Hepatocyte (in vitro differentiated cells): Measurements from ENCODE around the gene WNT5B. TPM values are rescaled to one million over a fixed set of nuclear protein-coding genes. Genes with fewer than 3 reads are reported as not detected.

Source experiments
- DNase-seq: peaks from one replicate; pipeline ENCODE4 v3.0.0-alpha.2; 2016; ENCODE audit warnings: low spot score
- H2AFZ ChIP-seq: fragments of 200-600 bp; sonication (generic); 2 replicates; pipeline ENCODE4 v1.6.0; 2016; ENCODE audit warnings: antibody characterized with exemption, mild to moderate bottlenecking
- H3K27ac ChIP-seq: fragments of 200-600 bp; sonication (generic); 2 replicates; pipeline ENCODE4 v1.5.1; 2016; ENCODE audit warnings: mild to moderate bottlenecking
- H3K27me3 ChIP-seq: fragments of 200-600 bp; sonication (generic); 2 replicates; pipeline ENCODE4 v1.6.1; 2016
- H3K36me3 ChIP-seq: fragments of 200-600 bp; sonication (generic); replicated peaks from 2 replicates; pipeline ENCODE4 v1.5.1; 2016; ENCODE audit warnings: low read depth; ENCODE audit not compliant: insufficient read depth
- H3K4me1 ChIP-seq: fragments of 200-600 bp; sonication (generic); 2 replicates; pipeline ENCODE4 v1.5.1; 2016; ENCODE audit warnings: mild to moderate bottlenecking, moderate library complexity; ENCODE audit not compliant: insufficient read depth
- H3K4me2 ChIP-seq: fragments of 200-600 bp; sonication (generic); 2 replicates; pipeline ENCODE4 v1.6.0; 2016
- H3K4me3 ChIP-seq: fragments of 200-600 bp; sonication (generic); 2 replicates; pipeline ENCODE4 v1.5.1; 2016; ENCODE audit warnings: mild to moderate bottlenecking
- H3K79me2 ChIP-seq: fragments of 200-600 bp; sonication (generic); 2 replicates; pipeline ENCODE4 v1.6.0; 2017; ENCODE audit warnings: mild to moderate bottlenecking
- H3K9me2 ChIP-seq: fragments of 200-600 bp; sonication (generic); replicated peaks from 2 replicates; pipeline ENCODE4 v1.6.0; 2017; ENCODE audit warnings: mild to moderate bottlenecking; ENCODE audit not compliant: insufficient read depth
- H3K9me3 ChIP-seq: fragments of 200-600 bp; sonication (generic); 2 replicates; pipeline ENCODE4 v1.5.1; 2016; ENCODE audit warnings: low read depth, mild to moderate bottlenecking
- H4K20me1 ChIP-seq: fragments of 200-600 bp; sonication (generic); 2 replicates; pipeline ENCODE4 v1.6.0; 2016; ENCODE audit warnings: mild to moderate bottlenecking; ENCODE audit not compliant: insufficient read depth, poor library complexity, severe bottlenecking
- EZH2 ChIP-seq: fragments of 200-600 bp; sonication (generic); IDR thresholded peaks from 2 replicates; pipeline ENCODE4 v1.6.1; 2016; ENCODE audit warnings: antibody characterized with exemption, mild to moderate bottlenecking, borderline replicate concordance
- EZH2phosphoT487 ChIP-seq: fragments of 200-600 bp; sonication (generic); IDR thresholded peaks from one replicate; pipeline ENCODE4 v1.6.1; 2018; ENCODE audit warnings: antibody characterized with exemption, mild to moderate bottlenecking, low read depth, moderate library complexity; ENCODE audit not compliant: unreplicated experiment, severe bottlenecking
- WGBS: methylation state at CpG from one replicate; pipeline ENCODE4 v1.1.6; 2016; ENCODE audit warnings: low lambda C conversion rate; ENCODE audit errors: missing lambda C conversion rate; 5-methylcytosine and 5-hydroxymethylcytosine counted together
- polyA plus RNA-seq: library from polyadenylated mRNA; unstranded; fragments of >200 nt; fragmentation: Nextera tagmentation; extraction: Ambion mirVana; gene quantifications from 2 replicates; pipeline ENCODE4 v1.2.1, GENCODE V29; 2016
- total RNA-seq: library from RNA; depleted of rRNA; stranded (reverse); fragments of >200 nt; gene quantifications from 2 replicates; pipeline ENCODE4 v1.2.3, GENCODE V29; 2014
- TF ChIP-seq, protein P1 (sequence below): fragments of 200-600 bp; sonication (generic); IDR thresholded peaks from 2 replicates; pipeline ENCODE4 v1.5.1; 2016; ENCODE audit warnings: antibody characterized with exemption, mild to moderate bottlenecking; ENCODE audit not compliant: poor library complexity

WNT5B gene
- total and polyA plus RNA-seq, 2 experiments from 2014 or later = 16.6 to 35.3 TPM

DNA sequence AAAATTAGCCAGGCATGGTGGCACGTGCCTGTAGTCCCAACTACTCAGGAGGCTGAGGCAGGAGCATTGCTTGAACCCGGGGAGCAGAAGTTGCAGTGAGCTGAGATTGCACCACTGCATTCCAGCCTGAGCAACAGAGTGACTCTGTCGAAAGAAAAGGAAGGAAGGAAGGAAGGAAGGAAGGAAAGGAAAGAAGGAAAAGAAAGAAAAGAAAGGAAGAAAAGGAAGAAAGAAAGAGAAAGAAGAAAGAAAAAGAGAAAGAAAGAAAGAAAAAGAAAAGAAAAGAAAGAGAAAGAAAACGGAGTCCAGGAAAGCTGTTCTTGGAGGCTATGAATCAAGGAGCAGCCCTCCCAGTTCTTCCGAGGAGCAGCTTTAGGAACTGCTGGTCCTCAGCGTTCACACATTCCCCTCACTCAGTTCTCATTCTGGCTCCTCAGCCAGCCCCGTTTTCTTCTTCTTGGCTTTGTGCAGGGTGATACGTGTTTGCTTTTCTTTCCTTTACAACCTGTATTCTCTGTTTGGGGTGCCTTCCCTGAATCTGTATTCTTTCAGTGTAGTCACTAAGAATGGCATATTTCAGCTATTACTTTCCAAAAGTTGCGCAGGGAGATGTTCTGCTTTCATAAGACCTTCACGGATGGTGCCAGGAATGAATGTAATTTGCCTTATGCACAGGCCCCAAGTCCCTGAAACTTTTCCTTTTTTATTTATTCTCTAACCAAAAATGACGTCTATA is 46.9 kb upstream of the WNT5B start:
- H3K79me2 ChIP-seq = peaks cover 4% of the 10 kb centered on the region

DNA sequence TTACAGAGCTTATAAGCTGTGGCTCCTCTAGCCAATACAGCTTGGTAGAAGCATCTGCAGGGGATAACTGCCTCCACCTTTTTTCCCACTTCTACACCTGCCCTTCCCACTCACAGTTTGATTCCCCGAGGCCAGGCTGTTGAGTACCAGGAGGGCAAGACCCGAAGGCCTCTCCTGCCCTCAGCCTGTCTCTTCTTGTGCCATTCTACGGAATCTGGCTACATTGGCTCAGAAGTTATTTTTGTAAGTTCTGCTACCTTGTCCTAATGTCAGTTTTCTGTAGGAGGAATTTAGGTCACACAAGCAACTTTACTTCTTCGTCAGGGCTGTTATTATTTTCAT is 46.4 kb upstream of the WNT5B start:
- no peak for DNase-seq
- H3K4me3 ChIP-seq = no peak overlapping the region
- H3K27ac ChIP-seq = no peak overlapping the region
- peaks cover 5% of the 10 kb centered on the region for H3K79me2 ChIP-seq
- H3K36me3 ChIP-seq = no peaks in the 10 kb centered on the region
- peaks cover under 1% of the 10 kb centered on the region for H3K4me1 ChIP-seq
- no peaks in the 10 kb centered on the region for H3K9me2 ChIP-seq
- no peaks in the 10 kb centered on the region for H4K20me1 ChIP-seq
- 94% methylated on average over 4 of the region's 4 CpGs for WGBS
- H3K27me3 ChIP-seq = no peaks in the 10 kb centered on the region
- H3K4me2 ChIP-seq = no peak overlapping the region
- no peaks in the 10 kb centered on the region for H3K9me3 ChIP-seq
- no peak overlapping the region for H2AFZ ChIP-seq
- TF ChIP-seq, protein P1, sequence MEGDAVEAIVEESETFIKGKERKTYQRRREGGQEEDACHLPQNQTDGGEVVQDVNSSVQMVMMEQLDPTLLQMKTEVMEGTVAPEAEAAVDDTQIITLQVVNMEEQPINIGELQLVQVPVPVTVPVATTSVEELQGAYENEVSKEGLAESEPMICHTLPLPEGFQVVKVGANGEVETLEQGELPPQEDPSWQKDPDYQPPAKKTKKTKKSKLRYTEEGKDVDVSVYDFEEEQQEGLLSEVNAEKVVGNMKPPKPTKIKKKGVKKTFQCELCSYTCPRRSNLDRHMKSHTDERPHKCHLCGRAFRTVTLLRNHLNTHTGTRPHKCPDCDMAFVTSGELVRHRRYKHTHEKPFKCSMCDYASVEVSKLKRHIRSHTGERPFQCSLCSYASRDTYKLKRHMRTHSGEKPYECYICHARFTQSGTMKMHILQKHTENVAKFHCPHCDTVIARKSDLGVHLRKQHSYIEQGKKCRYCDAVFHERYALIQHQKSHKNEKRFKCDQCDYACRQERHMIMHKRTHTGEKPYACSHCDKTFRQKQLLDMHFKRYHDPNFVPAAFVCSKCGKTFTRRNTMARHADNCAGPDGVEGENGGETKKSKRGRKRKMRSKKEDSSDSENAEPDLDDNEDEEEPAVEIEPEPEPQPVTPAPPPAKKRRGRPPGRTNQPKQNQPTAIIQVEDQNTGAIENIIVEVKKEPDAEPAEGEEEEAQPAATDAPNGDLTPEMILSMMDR = no peak
- no peak for TF ChIP-seq EZH2
- no peak for TF ChIP-seq EZH2phosphoT487

More for the DNA sequence above, 46.9 kb upstream of the WNT5B start:
- no peak overlapping the region for H2AFZ ChIP-seq
- TF ChIP-seq, protein P1 = no peak
- TF ChIP-seq EZH2 = no peak
- TF ChIP-seq EZH2phosphoT487 = no peak
- no peaks in the 10 kb centered on the region for H3K9me3 ChIP-seq
- H3K36me3 ChIP-seq = no peaks in the 10 kb centered on the region
- H3K27me3 ChIP-seq = no peaks in the 10 kb centered on the region
- no peaks in the 10 kb centered on the region for H4K20me1 ChIP-seq
- H3K4me3 ChIP-seq = no peak overlapping the region
- no peak overlapping the region for H3K4me2 ChIP-seq
- WGBS = 85% methylated on average over 11 of the region's 11 CpGs
- H3K4me1 ChIP-seq = peaks cover 6% of the 10 kb centered on the region
- no peaks in the 10 kb centered on the region for H3K9me2 ChIP-seq
- DNase-seq = no peak
- H3K27ac ChIP-seq = no peak overlapping the region

- Histone ChIP-seq H3K4me2 (peak overlapping the region; percentile 71), H2AFZ (no peak overlapping the region), H3K79me2 (peaks cover 11% of the 10 kb centered on the region), H3K9me2 (no peaks in the 10 kb centered on the region), H3K27ac (no peak overlapping the region), H3K27me3 (no peaks in the 10 kb centered on the region), H3K9me3 (no peaks in the 10 kb centered on the region), H3K36me3 (no peaks in the 10 kb centered on the region), H3K4me1 (peaks cover 3% of the 10 kb centered on the region), H4K20me1 (no peaks in the 10 kb centered on the region), H3K4me3 (no peak overlapping the region)
- DNase-seq = peak; percentile 89
- 3% methylated on average over 6 of the region's 6 CpGs for WGBS
- no peak for TF ChIP-seq EZH2phosphoT487
- TF ChIP-seq, protein P1 = peak; percentile 92
Measured at GRCh38 chr12:1583421-1584078, 45.5 kb upstream of the WNT5B start.
